Measurements from ENCODE around the gene TBRG4.

The TBRG4 gene

DNA sequence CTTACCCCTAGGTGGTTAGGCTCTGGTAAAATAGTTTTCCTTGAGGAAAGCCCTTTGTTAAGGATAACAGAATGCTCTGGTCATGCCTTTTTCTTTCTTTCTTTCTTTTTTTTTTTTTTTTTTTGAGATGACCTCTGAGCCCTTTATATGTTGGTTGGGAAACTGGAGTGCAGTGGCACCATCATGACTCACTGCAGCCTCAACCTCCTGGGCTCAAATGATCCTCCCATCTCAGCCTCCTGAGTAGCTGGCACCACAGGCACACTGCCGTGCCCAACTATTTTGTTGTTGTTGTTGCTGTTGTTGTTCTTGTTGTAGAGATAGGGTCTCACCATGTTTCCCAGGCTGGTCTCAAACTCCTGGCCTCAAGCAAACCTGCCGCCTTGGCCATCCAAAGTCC, 50.1 kb downstream of the TBRG4 start:
- TF ChIP-seq, protein P1, sequence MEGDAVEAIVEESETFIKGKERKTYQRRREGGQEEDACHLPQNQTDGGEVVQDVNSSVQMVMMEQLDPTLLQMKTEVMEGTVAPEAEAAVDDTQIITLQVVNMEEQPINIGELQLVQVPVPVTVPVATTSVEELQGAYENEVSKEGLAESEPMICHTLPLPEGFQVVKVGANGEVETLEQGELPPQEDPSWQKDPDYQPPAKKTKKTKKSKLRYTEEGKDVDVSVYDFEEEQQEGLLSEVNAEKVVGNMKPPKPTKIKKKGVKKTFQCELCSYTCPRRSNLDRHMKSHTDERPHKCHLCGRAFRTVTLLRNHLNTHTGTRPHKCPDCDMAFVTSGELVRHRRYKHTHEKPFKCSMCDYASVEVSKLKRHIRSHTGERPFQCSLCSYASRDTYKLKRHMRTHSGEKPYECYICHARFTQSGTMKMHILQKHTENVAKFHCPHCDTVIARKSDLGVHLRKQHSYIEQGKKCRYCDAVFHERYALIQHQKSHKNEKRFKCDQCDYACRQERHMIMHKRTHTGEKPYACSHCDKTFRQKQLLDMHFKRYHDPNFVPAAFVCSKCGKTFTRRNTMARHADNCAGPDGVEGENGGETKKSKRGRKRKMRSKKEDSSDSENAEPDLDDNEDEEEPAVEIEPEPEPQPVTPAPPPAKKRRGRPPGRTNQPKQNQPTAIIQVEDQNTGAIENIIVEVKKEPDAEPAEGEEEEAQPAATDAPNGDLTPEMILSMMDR (IDR thresholded peaks at IDR 0.05): no peak
- peak; percentile 3 for DNase-seq (ENCODE audit: low spot score)
- no peak overlapping the region for H3K27ac ChIP-seq
- no peak overlapping the region for H3K4me3 ChIP-seq

DNA sequence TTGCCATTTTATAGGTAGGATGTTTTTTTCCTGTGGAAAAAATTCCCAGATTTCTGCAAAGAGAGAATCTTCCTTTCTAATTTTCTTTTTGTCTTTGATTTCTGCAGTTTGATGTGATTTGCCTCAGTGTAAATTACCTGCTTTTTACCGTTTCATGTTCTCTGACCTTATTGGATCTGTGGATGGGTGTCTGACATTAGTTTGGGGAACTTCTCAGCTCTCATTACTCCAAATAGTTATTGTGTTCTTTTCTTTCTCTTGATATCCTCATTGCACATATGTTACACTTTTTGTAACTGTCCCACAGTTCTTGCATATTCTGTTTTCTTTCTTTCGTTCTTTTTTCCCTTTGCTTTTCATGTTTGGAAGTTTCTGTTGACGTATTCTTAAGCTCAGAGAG, 51.2 kb downstream of the TBRG4 start:
- TF ChIP-seq, protein P1 (IDR thresholded peaks at IDR 0.05): no peak
- no peak overlapping the region for H3K27ac ChIP-seq
- H3K4me3 ChIP-seq: no peak overlapping the region
- DNase-seq (ENCODE audit: low spot score): no peak

- TF ChIP-seq, protein P1 (IDR thresholded peaks at IDR 0.05): no peak
- DNase-seq (ENCODE audit: low spot score): no peak
- Histone ChIP-seq H3K4me3 (no peak overlapping the region), H3K27ac (no peak overlapping the region)
Observed at GRCh38 chr7:45057878-45058277, 53.6 kb downstream of the TBRG4 start.

- Histone ChIP-seq H3K27ac (no peak overlapping the region), H3K4me3 (no peak overlapping the region)
- no peak for DNase-seq (ENCODE audit: low spot score)
- TF ChIP-seq, protein P1 (IDR thresholded peaks at IDR 0.05): no peak
Observed at GRCh38 chr7:45055594-45056219, 55.8 kb downstream of the TBRG4 start.

- TF ChIP-seq, protein P1 (IDR thresholded peaks at IDR 0.05): no peak
- Histone ChIP-seq H3K27ac (no peak overlapping the region), H3K4me3 (no peak overlapping the region)
- no peak for DNase-seq (ENCODE audit: low spot score)
Observed at GRCh38 chr7:45055016-45055415, 56.5 kb downstream of the TBRG4 start.

DNA sequence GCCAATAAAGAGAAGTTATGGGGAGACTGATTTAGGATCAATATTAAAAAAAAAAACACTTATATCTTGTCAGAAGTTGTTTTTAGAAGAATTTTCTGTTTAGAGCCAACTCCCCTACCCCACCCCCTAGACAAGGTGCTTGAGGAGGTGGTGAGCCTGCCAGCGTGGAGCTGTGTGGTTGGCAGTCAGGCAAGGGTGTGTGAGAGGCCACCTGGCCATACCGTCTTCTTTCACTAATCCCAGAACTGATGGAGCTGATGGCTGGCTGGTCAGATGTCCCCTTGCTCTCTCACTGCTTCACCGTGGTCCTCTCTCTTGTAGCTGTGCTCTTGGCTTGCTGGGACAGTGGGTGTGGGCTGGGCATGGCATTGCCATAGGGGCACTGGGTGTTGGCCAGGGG, 57.1 kb downstream of the TBRG4 start:
- H3K4me3 ChIP-seq: no peak overlapping the region
- no peak overlapping the region for H3K27ac ChIP-seq
- no peak for DNase-seq (ENCODE audit: low spot score)
- TF ChIP-seq, protein P1 (IDR thresholded peaks at IDR 0.05): no peak

DNA sequence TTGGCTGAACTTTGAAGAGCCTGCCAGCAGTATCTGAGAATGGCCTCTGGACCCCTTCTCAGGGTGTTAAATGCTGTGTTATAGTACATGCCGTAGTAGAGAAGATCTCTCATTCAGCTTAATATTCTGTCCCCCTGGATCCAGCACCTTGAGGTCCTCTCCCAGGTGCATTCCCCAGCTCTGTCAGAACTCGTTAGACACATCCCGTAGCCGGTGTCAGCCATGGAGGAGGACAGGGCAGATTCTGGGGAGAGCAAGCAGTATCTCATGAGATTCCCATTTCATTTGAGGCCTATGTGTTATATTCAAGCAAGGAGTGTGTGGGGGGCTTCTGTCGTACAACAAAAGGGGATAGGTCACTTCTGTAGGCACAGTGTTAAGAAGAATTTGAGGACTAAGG, 57.6 kb downstream of the TBRG4 start:
- no peak overlapping the region for H3K4me3 ChIP-seq
- DNase-seq (ENCODE audit: low spot score): no peak

More for the DNA sequence above, 57.6 kb downstream of the TBRG4 start:
- H3K27ac ChIP-seq: no peak overlapping the region
- TF ChIP-seq, protein P1 (IDR thresholded peaks at IDR 0.05): no peak

Measured in coronary artery (tissue), 2 donors.